Progenitor cell of endocrine pancreas (in vitro differentiated cells): ENCODE results near the gene LLGL2. TPM values are rescaled to one million over a fixed set of nuclear protein-coding genes. Genes with fewer than 3 reads are reported as not detected.

Experiments
- DNase-seq: peaks from one replicate; pipeline ENCODE4 v3.0.0; 2021; ENCODE audit warnings: low spot score; ENCODE audit not compliant: unreplicated experiment
- H3K27ac Mint-ChIP-seq: 2 replicates; pipeline ENCODE4 v1.8.0; 2021; ENCODE audit warnings: mild to moderate bottlenecking, moderate library complexity, mixed read lengths
- H3K27me3 Mint-ChIP-seq: 2 replicates; pipeline ENCODE4 v1.8.0; 2021; ENCODE audit warnings: mixed read lengths
- H3K36me3 Mint-ChIP-seq: 2 replicates; pipeline ENCODE4 v1.8.0; 2022; ENCODE audit warnings: mixed read lengths; ENCODE audit not compliant: insufficient read depth
- H3K4me1 Mint-ChIP-seq: 2 replicates; pipeline ENCODE4 v1.8.0; 2021; ENCODE audit warnings: low read depth, mixed read lengths
- H3K4me3 Mint-ChIP-seq: 2 replicates; pipeline ENCODE4 v1.8.0; 2021; ENCODE audit warnings: low read depth, mild to moderate bottlenecking, moderate library complexity, mixed read lengths
- H3K9me3 Mint-ChIP-seq: 2 replicates; pipeline ENCODE4 v1.8.0; 2021; ENCODE audit warnings: low read depth, mixed read lengths
- CTCF ChIP-seq: fragments of 200-600 bp; sonication (generic); IDR thresholded peaks from one replicate; pipeline ENCODE4 v1.5.0; 2021; ENCODE audit warnings: antibody characterized with exemption, mild to moderate bottlenecking; ENCODE audit not compliant: unreplicated experiment
- total RNA-seq: library from RNA; stranded (reverse); gene quantifications from 2 replicates; pipeline ENCODE4 v1.2.1, GENCODE V29; 2021

Gene LLGL2
- total RNA-seq, 1 donor from 2014 or later = 235 TPM

DNA sequence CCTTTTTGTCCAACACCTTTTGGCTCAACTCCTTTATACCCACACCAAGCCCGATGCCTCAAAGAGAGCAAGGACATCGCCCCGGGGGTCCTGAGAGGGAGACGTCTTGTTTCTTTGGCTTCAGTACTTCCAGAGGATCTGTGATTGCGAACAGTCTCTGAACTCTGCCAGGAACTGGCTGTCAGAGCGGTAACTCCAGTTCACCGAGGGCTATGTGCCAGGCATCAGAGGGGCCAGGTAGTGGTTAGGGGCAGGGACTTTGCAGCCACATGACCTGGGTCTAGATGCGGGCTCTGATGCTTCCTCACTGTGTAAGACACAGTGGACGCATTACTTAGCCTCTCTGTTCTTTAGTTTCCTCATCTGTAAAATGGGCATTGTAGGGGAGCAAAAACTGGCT lies 21.6 kb downstream of the LLGL2 start:
- Mint-ChIP-seq H3K4me1 (peaks cover 45% of the 10 kb centered on the region), H3K27me3 (no peaks in the 10 kb centered on the region), H3K27ac (peak overlapping the region; percentile 64), H3K9me3 (no peaks in the 10 kb centered on the region), H3K4me3 (no peak overlapping the region), H3K36me3 (peaks cover 10% of the 10 kb centered on the region)
- DNase-seq = no peak
- no peak for TF ChIP-seq CTCF

DNA sequence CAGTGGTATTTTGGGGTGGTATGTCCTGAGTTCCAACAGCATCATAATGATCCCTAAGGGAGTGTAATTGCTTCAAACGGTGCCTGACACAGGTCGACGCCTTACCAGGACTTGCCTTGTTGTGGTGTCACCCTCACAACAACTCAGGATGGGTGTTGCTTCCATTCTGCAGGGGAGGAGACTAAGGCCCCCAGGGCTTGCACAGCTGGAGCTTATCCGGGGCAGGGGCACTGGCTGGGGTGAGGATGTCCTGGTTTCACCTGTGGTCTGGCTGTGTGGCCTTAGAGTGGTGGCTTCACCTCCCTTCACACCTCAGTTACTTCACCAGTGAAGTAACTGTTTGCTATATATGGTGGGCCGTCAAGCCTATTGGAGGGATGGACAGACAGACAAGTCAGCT lies 23.3 kb downstream of the LLGL2 start:
- peaks cover 14% of the 10 kb centered on the region for H3K36me3 Mint-ChIP-seq
- H3K4me3 Mint-ChIP-seq = no peak overlapping the region
- TF ChIP-seq CTCF = no peak
- peak overlapping the region; percentile 99 for H3K27ac Mint-ChIP-seq
- H3K4me1 Mint-ChIP-seq = peaks cover 42% of the 10 kb centered on the region
- no peaks in the 10 kb centered on the region for H3K27me3 Mint-ChIP-seq
- DNase-seq = no peak
- no peaks in the 10 kb centered on the region for H3K9me3 Mint-ChIP-seq

- Mint-ChIP-seq H3K27ac (peak overlapping the region; percentile 99), H3K9me3 (no peaks in the 10 kb centered on the region), H3K27me3 (no peaks in the 10 kb centered on the region), H3K36me3 (peaks cover 11% of the 10 kb centered on the region), H3K4me1 (peaks cover 40% of the 10 kb centered on the region), H3K4me3 (peak overlapping the region; percentile 58)
- DNase-seq = peak; percentile 76
- no peak for TF ChIP-seq CTCF
Measured at GRCh38 chr17:75549246-75550138, 24.0 kb downstream of the LLGL2 start.

DNA sequence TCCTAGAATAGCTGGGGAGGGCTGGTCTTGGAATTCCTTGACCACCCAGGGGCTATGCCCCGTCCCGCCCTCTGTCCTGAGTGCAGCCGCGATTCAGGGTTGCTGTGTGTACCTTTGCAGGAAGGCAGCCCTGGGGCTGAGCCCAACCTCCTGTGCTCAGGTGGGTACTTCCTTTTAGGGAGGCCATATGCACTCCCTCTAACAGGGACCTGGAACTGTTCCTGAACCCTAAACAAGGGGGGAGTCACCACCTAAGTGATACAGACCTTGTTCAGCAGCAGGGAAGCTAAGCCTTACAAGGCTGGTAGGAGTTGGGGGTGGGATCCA lies 24.6 kb downstream of the LLGL2 start:
- Mint-ChIP-seq H3K9me3 (no peaks in the 10 kb centered on the region), H3K36me3 (peaks cover 11% of the 10 kb centered on the region), H3K27me3 (no peaks in the 10 kb centered on the region), H3K4me1 (peaks cover 41% of the 10 kb centered on the region), H3K27ac (peak overlapping the region; percentile 99), H3K4me3 (peak overlapping the region; percentile 58)
- no peak for TF ChIP-seq CTCF
- no peak for DNase-seq

DNA sequence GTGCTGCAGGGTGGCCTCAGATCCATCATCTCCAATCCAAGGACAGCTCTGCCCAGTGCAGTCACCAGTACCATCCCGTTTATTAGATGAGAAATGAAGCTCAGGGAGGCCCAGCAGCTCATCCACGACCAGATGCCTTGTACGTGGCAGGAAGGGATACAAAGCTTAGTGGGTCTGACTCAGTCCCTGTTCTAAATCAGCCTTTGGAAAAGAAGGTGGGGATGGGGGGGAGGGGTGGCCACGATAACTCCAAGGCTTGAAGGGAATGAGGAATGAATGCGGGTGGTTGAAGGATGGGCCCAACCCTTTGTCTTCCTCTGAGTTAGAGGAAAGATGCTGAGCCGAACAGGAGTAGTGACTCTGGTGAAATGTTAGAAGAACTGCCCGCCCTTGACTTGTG lies 25.8 kb downstream of the LLGL2 start:
- Mint-ChIP-seq H3K4me1 (peaks cover 41% of the 10 kb centered on the region), H3K4me3 (no peak overlapping the region), H3K27ac (peak overlapping the region; percentile 99), H3K9me3 (no peaks in the 10 kb centered on the region), H3K27me3 (no peaks in the 10 kb centered on the region), H3K36me3 (peaks cover 7% of the 10 kb centered on the region)
- DNase-seq = no peak
- no peak for TF ChIP-seq CTCF
